K562 (cell line): ENCODE data around the gene CMTM1. TPM values are rescaled to one million over a fixed set of nuclear protein-coding genes. Genes with fewer than 3 reads are reported as not detected.

Experiments
- BRF1 ChIP-seq: IDR thresholded peaks from 3 replicates; pipeline ENCODE4 v1.6.1; 2011; ENCODE audit warnings: borderline replicate concordance, mild to moderate bottlenecking; ENCODE audit not compliant: insufficient read length; ENCODE audit errors: extremely low read depth
- C11orf30 ChIP-seq: fragments of 450-650 bp; IDR thresholded peaks from 2 replicates; pipeline ENCODE4 v1.6.1; 2016; ENCODE audit warnings: low read depth, mild to moderate bottlenecking
- MCM2 ChIP-seq: fragments of 450-650 bp; IDR thresholded peaks from 2 replicates; pipeline ENCODE4 v1.6.1; 2017; ENCODE audit warnings: low read depth, mild to moderate bottlenecking
- MECOM ChIP-seq: fragments of 250-450 bp; sonication (Bioruptor Pico); IDR thresholded peaks from 2 replicates; pipeline ENCODE4 v1.8.0; 2022; ENCODE audit warnings: inconsistent platforms
- NELFE ChIP-seq: IDR thresholded peaks from 2 replicates; pipeline ENCODE4 v1.6.1; 2011; ENCODE audit warnings: mild to moderate bottlenecking; ENCODE audit not compliant: insufficient read depth, insufficient read length
- POLR3A ChIP-seq: IDR thresholded peaks from 2 replicates; pipeline ENCODE4 v1.6.1; 2011; ENCODE audit warnings: borderline replicate concordance, mild to moderate bottlenecking, moderate library complexity; ENCODE audit not compliant: insufficient read length, insufficient read depth; ENCODE audit errors: extremely low read depth
- RAD51 ChIP-seq: fragments of 450-650 bp; IDR thresholded peaks from 2 replicates; pipeline ENCODE4 v1.7.1; 2016; ENCODE audit warnings: low read depth, mild to moderate bottlenecking, borderline replicate concordance
- STAG1 ChIP-seq: sonication (generic); formaldehyde crosslinking; IDR thresholded peaks from 2 replicates; pipeline ENCODE4 v1.5.0; 2020; ENCODE audit warnings: missing genetic modification reagents, borderline replicate concordance
- ZC3H4 ChIP-seq: sonication (generic); formaldehyde crosslinking; IDR thresholded peaks from 2 replicates; pipeline ENCODE4 v1.9.0; 2021; ENCODE audit warnings: missing genetic modification reagents, borderline replicate concordance
- ZNF217 ChIP-seq: sonication (generic); formaldehyde crosslinking; IDR thresholded peaks from 2 replicates; pipeline ENCODE4 v1.8.0; 2022; ENCODE audit warnings: mild to moderate bottlenecking, missing genetic modification reagents
- ZNF41 ChIP-seq: fragments of 250-450 bp; sonication (Bioruptor Pico); conservative IDR thresholded peaks from 2 replicates; pipeline ENCODE4 v1.4.0; 2020; ENCODE audit warnings: mild to moderate bottlenecking
- ZNF584 ChIP-seq: fragments of 200-800 bp; sonication (Bioruptor generic); IDR thresholded peaks from 2 replicates; pipeline ENCODE4 v1.6.1; 2016; ENCODE audit warnings: low read depth, mild to moderate bottlenecking, missing genetic modification characterization, missing compliant biosample characterization
- ZSCAN32 ChIP-seq: fragments of 450-650 bp; formaldehyde crosslinking; IDR thresholded peaks from 2 replicates; pipeline ENCODE4 v1.4.0; 2020; ENCODE audit warnings: mild to moderate bottlenecking, moderate library complexity
- polyA plus RNA-seq, 8 experiments: library from polyadenylated mRNA; depleted of rRNA in 4 of 8; stranded (reverse) in 5 of 8; unstranded in 3 of 8; fragments of >200 nt; fragmentation: Nextera tagmentation in 2 of 8; fragmentation: Illumina TruSeq in 1 of 8; extraction: Ambion mirVana in 2 of 8; extraction: Trizol in 1 of 8; gene quantifications; 2 replicates each; pipeline versions ENCODE4 v1.2.1 to v1.2.3, GENCODE V29; 2011 to 2014; ENCODE audit warnings: inconsistent platforms in 1 of 8, missing spikeins in 1 of 8
- total RNA-seq, 7 experiments: library from RNA; depleted of rRNA in 6 of 7; stranded (reverse); fragments of >200 nt in 6 of 7; fragmentation: Illumina TruSeq in 2 of 7; extraction: Trizol in 2 of 7; gene quantifications; 2 replicates each; pipeline versions ENCODE4 v1.2.1 to v1.2.3, GENCODE V29; 2011 to 2021; ENCODE audit warnings: low replicate concordance in 1 of 7
- TF ChIP-seq, protein P1 (sequence below): fragments of 250-450 bp; sonication (Bioruptor Pico); IDR thresholded peaks from 2 replicates; pipeline ENCODE4 v1.8.0; 2022; ENCODE audit warnings: inconsistent platforms
- TF ChIP-seq, protein P2 (sequence below): fragments of 250-450 bp; sonication (Bioruptor Pico); IDR thresholded peaks from 2 replicates; pipeline ENCODE4 v1.8.0; 2021; ENCODE audit warnings: moderate library complexity, mild to moderate bottlenecking, inconsistent platforms
- TF ChIP-seq, protein P3 (sequence below): IDR thresholded peaks from 2 replicates; pipeline ENCODE4 v1.6.1; 2012; ENCODE audit warnings: low read depth, low read length, improper control_type of control experiment, borderline replicate concordance

Gene CMTM1
- total and polyA plus RNA-seq, 9 of the 15 experiments (the other 6 are each of a cell fraction or from before 2014, with no cell fraction given), result 0.25 to 2.6 (median 1.1) TPM; not detected in 2

DNA sequence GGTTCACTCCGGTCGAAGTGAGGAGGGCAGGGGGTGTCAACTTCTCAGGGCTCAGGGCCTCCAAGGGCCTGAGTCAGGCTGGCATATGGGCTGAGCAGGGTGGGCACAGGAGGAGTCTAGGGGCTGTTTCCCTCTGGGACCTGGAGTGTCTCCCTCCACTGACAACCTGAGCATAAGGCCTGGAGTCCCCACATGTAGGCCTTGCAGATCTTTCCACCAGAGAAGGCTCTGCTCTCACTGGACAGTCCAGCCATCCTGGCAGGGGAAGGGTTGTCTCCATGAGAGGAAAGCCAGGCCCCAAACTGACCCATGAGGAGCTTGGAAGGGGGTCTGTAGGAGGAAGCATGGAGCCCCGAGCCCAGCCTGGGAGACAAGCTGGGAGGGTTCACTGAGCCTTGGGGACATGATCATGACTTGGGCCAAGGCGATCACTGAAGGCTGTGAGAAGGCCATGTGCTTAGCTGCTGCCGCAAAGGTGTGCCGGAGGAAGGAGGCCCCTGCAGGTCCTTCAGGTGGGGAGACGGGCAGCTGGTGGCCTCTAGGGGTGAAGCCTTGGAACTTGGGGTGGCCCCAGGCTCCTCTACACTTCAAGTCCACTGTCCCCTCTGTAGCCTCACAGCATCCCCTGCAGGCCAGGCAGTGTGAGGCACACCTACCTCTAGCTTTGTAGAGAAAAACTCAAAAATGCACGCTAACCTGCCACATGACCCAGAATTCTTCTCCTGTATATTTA, 22.9 kb downstream of the CMTM1 start (continued):
- TF ChIP-seq, protein P1, sequence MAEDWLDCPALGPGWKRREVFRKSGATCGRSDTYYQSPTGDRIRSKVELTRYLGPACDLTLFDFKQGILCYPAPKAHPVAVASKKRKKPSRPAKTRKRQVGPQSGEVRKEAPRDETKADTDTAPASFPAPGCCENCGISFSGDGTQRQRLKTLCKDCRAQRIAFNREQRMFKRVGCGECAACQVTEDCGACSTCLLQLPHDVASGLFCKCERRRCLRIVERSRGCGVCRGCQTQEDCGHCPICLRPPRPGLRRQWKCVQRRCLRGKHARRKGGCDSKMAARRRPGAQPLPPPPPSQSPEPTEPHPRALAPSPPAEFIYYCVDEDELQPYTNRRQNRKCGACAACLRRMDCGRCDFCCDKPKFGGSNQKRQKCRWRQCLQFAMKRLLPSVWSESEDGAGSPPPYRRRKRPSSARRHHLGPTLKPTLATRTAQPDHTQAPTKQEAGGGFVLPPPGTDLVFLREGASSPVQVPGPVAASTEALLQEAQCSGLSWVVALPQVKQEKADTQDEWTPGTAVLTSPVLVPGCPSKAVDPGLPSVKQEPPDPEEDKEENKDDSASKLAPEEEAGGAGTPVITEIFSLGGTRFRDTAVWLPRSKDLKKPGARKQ (CRISPR knock-in tag), result no peak
- no peak for TF ChIP-seq MECOM (CRISPR knock-in tag)
- TF ChIP-seq ZSCAN32 (CRISPR knock-in tag), result no peak
- peak; percentile 90; the same call in 1 of the 2 replicates for TF ChIP-seq STAG1 (CRISPR knock-in tag)
- TF ChIP-seq, protein P2, sequence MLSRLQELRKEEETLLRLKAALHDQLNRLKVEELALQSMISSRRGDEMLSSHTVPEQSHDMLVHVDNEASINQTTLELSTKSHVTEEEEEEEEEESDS, result no peak
- TF ChIP-seq ZNF584, result no peak
- no peak for TF ChIP-seq NELFE
- TF ChIP-seq, protein P3, sequence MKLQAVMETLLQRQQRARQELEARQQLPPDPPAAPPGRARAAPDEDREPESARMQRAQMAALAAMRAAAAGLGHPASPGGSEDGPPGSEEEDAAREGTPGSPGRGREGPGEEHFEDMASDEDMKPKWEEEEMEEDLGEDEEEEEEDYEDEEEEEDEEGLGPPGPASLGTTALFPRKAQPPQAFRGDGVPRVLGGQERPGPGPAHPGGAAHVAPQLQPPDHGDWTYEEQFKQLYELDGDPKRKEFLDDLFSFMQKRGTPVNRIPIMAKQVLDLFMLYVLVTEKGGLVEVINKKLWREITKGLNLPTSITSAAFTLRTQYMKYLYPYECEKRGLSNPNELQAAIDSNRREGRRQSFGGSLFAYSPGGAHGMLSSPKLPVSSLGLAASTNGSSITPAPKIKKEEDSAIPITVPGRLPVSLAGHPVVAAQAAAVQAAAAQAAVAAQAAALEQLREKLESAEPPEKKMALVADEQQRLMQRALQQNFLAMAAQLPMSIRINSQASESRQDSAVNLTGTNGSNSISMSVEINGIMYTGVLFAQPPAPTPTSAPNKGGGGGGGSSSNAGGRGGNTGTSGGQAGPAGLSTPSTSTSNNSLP, result no peak
- TF ChIP-seq ZC3H4 (CRISPR knock-in tag), result no peak
- no peak for TF ChIP-seq MCM2
- no peak for TF ChIP-seq ZNF41 (CRISPR knock-in tag)
- TF ChIP-seq ZNF217 (CRISPR knock-in tag), result no peak
- no peak for TF ChIP-seq POLR3A
- no peak; the same call in 1 of the 2 replicates for TF ChIP-seq RAD51
- TF ChIP-seq BRF1, result no peak
- no peak for TF ChIP-seq C11orf30
